Measurements from ENCODE around the gene SLC5A8. TPM values are rescaled to one million over a fixed set of nuclear protein-coding genes. Genes with fewer than 3 reads are reported as not detected.

SLC5A8 gene
- total RNA-seq, 1 experiment from 2014 or later = 0.07 TPM

DNA sequence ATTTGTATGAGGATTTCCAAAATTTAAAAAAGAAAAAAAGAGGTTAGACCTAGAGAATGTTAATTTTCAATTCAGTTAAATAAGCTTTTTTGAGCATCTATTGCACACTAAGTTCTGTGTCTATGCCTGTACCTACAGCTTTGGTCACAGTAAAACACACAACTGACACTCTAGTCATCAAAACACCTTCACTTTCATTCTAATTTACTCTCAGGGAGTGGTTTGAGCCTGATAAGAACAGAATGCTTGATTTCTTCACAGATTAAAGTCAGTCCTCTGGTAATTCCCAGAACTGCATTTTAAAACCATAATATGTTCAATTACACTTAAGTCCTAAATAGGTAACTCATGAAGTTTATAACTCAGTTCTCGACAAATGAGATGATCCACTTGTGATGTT, 9.2 kb downstream of the SLC5A8 start:
- TF ChIP-seq CTCF (conservative IDR thresholded peaks at IDR 0.05) = no peak
- no peaks in the 10 kb centered on the region for H3K23me2 ChIP-seq (ENCODE audit: insufficient read length, low read depth, low read length, poor library complexity, severe bottlenecking)
- no peak overlapping the region for H3K14ac ChIP-seq (ENCODE audit: insufficient read depth, low read length)
- no peak overlapping the region for H2BK12ac ChIP-seq (ENCODE audit: insufficient read length, low read depth, low read length)
- H3K27me3 ChIP-seq (ENCODE audit: insufficient read depth, low read length) = no peaks in the 10 kb centered on the region
- WGBS (ENCODE audit: extremely low coverage, insufficient read length, low lambda C conversion rate) = no CpG with 5 or more reads among the region's 1 CpG
- DNase-seq = no peak
- no peak overlapping the region for H4K8ac ChIP-seq (replicated peaks; ENCODE audit: insufficient read length, low read depth, low read length)
- no peak overlapping the region for H4K5ac ChIP-seq (ENCODE audit: insufficient read length, low read depth, low read length)
- H3K9me3 Mint-ChIP-seq = no peaks in the 10 kb centered on the region
- H3T11ph ChIP-seq (ENCODE audit: low read length) = no peak overlapping the region
- no peak overlapping the region for H3K4ac ChIP-seq (ENCODE audit: low read depth, low read length)
- H3K36me3 Mint-ChIP-seq (ENCODE audit: insufficient read depth in 1 of 3, low read depth in 3 of 3) = no peaks in the 10 kb centered on the region
- H3K79me1 ChIP-seq (ENCODE audit: insufficient read depth, low read depth, low read length, poor library complexity, severe bottlenecking) = no peaks in the 10 kb centered on the region
- no peak overlapping the region for H3K23ac ChIP-seq (ENCODE audit: insufficient read length, low read depth, low read length)
- no peak overlapping the region for H2BK15ac ChIP-seq (ENCODE audit: low read depth, low read length)
- no peaks in the 10 kb centered on the region for H3K79me2 ChIP-seq (ENCODE audit: insufficient read depth, low read length)
- no peak overlapping the region for H3K27ac Mint-ChIP-seq
- H3K4me1 Mint-ChIP-seq = peaks cover 9 to 11% of the 10 kb centered on the region in 2 experiments; a peak in 3 of 4 replicates
- H3K9ac ChIP-seq (ENCODE audit: extremely low read depth, insufficient read length, low read length) = no peak overlapping the region
- no peak overlapping the region for H3K56ac ChIP-seq (ENCODE audit: insufficient read length, low read depth, low read length)
- H4K20me1 ChIP-seq (ENCODE audit: control insufficient read depth, insufficient read depth, insufficient read length) = no peaks in the 10 kb centered on the region
- H3K4me2 ChIP-seq (ENCODE audit: insufficient read depth, insufficient read length, low read length) = no peak overlapping the region
- H2BK5ac ChIP-seq (ENCODE audit: insufficient read length, low read length) = no peak overlapping the region
- no peaks in the 10 kb centered on the region for H3K9me3 ChIP-seq (ENCODE audit: control insufficient read depth, low read depth, low read length)
- no peak overlapping the region for H2BK120ac ChIP-seq (ENCODE audit: low read depth, low read length, poor library complexity, severe bottlenecking)
- H3K18ac ChIP-seq (ENCODE audit: insufficient read length, low read depth, low read length) = no peak overlapping the region
- no peak overlapping the region for H3K4me3 Mint-ChIP-seq
- no peaks in the 10 kb centered on the region for H3K4me1 ChIP-seq (ENCODE audit: insufficient read depth, low read length)
- no peak overlapping the region for H4K91ac ChIP-seq (ENCODE audit: insufficient read length, low read depth, low read length)
- no peak overlapping the region for H2AFZ ChIP-seq (ENCODE audit: low read length)
- H2BK20ac ChIP-seq (ENCODE audit: low read depth, low read length, poor library complexity, severe bottlenecking) = no peak overlapping the region
- H2AK5ac ChIP-seq (ENCODE audit: insufficient read length, low read length) = no peak overlapping the region
- H3K27ac ChIP-seq (ENCODE audit: insufficient read length, low read depth, low read length) = no peak overlapping the region
- H3K27me3 Mint-ChIP-seq (ENCODE audit: low read depth) = no peaks in the 10 kb centered on the region
